KMS-11 (cell line): ENCODE data around the gene TMEM30B.
A peak's percentile ranks its signal among the peaks of the same experiment; 100 is the strongest.

Experiments
- H2AFZ ChIP-seq: fragments of 200-600 bp; sonication (generic); 2 replicates; pipeline ENCODE4 v1.6.1; 2016; ENCODE audit warnings: antibody characterized with exemption, mixed run types, low read depth
- H3K27ac ChIP-seq: fragments of 200-600 bp; sonication (generic); 2 replicates; pipeline ENCODE4 v1.6.1; 2016; ENCODE audit warnings: mild to moderate bottlenecking, mixed run types
- H3K27me3 ChIP-seq: fragments of 200-600 bp; sonication (generic); 2 replicates; pipeline ENCODE4 v1.6.1; 2017; ENCODE audit warnings: mild to moderate bottlenecking, low read depth, mixed run types, moderate library complexity; ENCODE audit not compliant: insufficient read depth
- H3K36me3 ChIP-seq: fragments of 200-600 bp; sonication (generic); 2 replicates; pipeline ENCODE4 v1.6.1; 2017; ENCODE audit warnings: mild to moderate bottlenecking, mixed run types; ENCODE audit not compliant: insufficient read depth
- H3K4me1 ChIP-seq: fragments of 200-600 bp; sonication (generic); 2 replicates; pipeline ENCODE4 v1.6.1; 2016; ENCODE audit warnings: mild to moderate bottlenecking, low read depth, mixed run types; ENCODE audit not compliant: poor library complexity, severe bottlenecking
- H3K4me2 ChIP-seq: fragments of 200-600 bp; sonication (generic); 2 replicates; pipeline ENCODE4 v1.7.0; 2016; ENCODE audit warnings: mild to moderate bottlenecking, mixed run types
- H3K4me3 ChIP-seq: fragments of 200-600 bp; sonication (generic); IDR thresholded peaks from 2 replicates; pipeline ENCODE4 v1.6.1; 2017; ENCODE audit warnings: low read depth, low read length, mixed read lengths; ENCODE audit not compliant: insufficient read depth
- H3K79me2 ChIP-seq: fragments of 200-600 bp; sonication (generic); 2 replicates; pipeline ENCODE4 v1.6.1; 2016; ENCODE audit warnings: low read depth, mixed run types; ENCODE audit not compliant: insufficient read depth
- H3K9ac ChIP-seq: fragments of 200-600 bp; sonication (generic); 2 replicates; pipeline ENCODE4 v1.6.1; 2016; ENCODE audit warnings: mild to moderate bottlenecking, mixed run types
- H4K20me1 ChIP-seq: fragments of 200-600 bp; sonication (generic); 2 replicates; pipeline ENCODE4 v1.6.1; 2016; ENCODE audit warnings: mild to moderate bottlenecking, mixed run types; ENCODE audit not compliant: insufficient read depth
- TF ChIP-seq, protein P1 (sequence below): fragments of 200-600 bp; sonication (generic); conservative IDR thresholded peaks from 2 replicates; pipeline ENCODE4 v1.6.1; 2017; ENCODE audit warnings: low read depth, mild to moderate bottlenecking, antibody characterized with exemption, low read length, moderate library complexity, mixed read lengths

Gene TMEM30B

DNA sequence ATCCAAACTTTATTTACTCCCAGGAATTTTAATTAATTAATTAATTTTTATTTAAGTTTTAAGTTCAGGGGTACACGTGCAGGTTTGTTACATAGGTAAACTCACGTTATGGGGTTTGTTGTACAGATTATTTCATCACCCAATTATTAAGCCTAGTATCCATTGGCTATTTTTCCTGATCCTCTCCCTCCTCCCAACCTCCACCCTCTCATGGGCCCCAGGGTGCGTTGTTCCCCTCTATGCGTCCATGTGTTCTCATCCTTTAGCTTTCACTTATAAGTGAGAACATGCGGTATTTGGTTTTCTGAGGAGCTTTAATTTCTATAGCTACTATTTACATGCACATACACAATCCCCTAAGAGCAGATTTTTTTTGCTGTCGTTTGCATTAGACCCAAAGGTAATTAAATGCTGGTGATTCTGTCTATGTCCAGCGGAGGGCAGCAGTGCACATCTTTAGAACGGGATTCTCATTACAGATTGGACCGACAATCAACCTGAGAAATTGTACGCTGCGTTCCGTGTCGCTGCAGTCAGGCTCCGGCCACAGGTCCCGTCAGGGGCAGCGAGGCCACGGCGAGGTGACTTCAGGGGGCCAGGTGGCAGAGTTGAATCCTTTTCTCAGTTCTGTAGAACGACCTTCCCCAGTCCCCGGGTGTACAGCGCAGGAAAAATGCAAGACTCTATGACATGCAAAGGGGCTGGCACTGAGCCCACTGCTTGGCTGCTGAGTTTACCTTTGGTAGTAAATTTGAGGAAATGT, 11.6 kb downstream of the TMEM30B start:
- no peaks in the 10 kb centered on the region for H3K27me3 ChIP-seq
- no peak overlapping the region for H3K9ac ChIP-seq
- H3K4me2 ChIP-seq: no peak overlapping the region; the same call in 1 of the 2 replicates
- no peaks in the 10 kb centered on the region for H3K4me1 ChIP-seq
- TF ChIP-seq, protein P1, sequence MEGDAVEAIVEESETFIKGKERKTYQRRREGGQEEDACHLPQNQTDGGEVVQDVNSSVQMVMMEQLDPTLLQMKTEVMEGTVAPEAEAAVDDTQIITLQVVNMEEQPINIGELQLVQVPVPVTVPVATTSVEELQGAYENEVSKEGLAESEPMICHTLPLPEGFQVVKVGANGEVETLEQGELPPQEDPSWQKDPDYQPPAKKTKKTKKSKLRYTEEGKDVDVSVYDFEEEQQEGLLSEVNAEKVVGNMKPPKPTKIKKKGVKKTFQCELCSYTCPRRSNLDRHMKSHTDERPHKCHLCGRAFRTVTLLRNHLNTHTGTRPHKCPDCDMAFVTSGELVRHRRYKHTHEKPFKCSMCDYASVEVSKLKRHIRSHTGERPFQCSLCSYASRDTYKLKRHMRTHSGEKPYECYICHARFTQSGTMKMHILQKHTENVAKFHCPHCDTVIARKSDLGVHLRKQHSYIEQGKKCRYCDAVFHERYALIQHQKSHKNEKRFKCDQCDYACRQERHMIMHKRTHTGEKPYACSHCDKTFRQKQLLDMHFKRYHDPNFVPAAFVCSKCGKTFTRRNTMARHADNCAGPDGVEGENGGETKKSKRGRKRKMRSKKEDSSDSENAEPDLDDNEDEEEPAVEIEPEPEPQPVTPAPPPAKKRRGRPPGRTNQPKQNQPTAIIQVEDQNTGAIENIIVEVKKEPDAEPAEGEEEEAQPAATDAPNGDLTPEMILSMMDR: peak; percentile 70
- H3K27ac ChIP-seq: no peak overlapping the region
- H3K4me3 ChIP-seq: no peak overlapping the region
- no peaks in the 10 kb centered on the region for H3K36me3 ChIP-seq
- H2AFZ ChIP-seq: peak overlapping the region; percentile 52; the same call in 1 of the 2 replicates
- H3K79me2 ChIP-seq: no peaks in the 10 kb centered on the region
- no peaks in the 10 kb centered on the region for H4K20me1 ChIP-seq

DNA sequence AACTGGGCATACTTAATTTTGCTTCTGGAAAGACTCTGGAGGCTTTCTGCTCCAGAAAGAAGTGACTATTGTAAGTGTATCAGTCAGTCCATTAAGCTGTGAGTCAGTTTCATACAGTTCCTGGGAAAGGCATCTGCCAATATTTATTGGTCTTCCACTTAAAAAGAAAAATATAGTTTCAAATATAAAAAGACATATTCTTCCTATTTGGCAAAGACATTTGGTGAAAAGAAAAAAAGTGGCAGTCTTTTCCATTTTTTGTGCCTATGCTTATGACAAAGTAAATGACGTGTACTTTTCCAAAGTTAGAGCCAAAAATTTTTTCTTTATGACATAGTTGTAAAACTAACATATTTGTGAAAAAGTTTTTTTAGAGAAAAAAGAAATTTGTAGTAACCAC, 12.3 kb downstream of the TMEM30B start:
- Histone ChIP-seq H3K36me3 (no peaks in the 10 kb centered on the region), H3K27me3 (no peaks in the 10 kb centered on the region), H3K4me2 (no peak overlapping the region), H3K4me1 (no peaks in the 10 kb centered on the region), H3K27ac (no peak overlapping the region), H3K4me3 (no peak overlapping the region), H3K79me2 (no peaks in the 10 kb centered on the region), H2AFZ (no peak overlapping the region), H4K20me1 (no peaks in the 10 kb centered on the region), H3K9ac (no peak overlapping the region)
- TF ChIP-seq, protein P1: no peak

DNA sequence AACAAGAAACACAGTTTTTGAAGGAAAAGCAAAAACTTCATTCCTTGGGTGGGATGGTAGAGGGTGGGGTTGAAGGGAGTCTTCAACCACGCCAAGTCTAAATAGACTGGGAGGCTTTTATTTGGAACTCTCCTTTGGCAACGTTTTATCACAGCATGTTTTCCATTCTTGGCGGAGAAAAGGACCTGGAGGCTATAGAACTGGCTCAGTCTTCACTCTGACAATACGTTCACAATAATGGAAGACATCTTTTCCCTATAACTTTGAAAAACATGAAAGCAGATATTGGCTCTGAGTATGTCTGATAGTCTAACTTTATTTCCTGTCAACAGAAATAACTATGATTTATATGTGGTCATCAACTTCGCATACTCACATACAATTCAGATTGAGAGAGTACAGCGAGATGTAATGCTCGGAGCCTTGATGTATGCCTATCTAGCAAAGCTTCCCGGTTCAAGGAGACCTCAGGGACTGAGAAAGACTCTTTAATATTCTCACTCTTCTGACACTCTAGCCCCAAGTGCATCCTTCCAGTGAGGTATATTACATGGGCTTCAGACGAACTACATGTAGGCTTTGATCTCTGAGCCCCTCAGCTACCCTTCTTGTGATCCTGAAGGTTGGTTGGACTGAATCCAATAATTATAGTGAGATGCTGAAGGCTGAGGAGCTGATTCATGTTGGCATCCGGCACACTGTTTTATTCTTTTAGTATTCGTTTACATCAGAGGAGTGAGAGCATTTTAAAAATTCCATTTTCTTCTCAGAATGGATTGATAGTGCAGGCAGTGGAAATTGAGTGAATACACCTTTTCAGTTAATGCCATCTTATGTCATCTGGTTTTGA, 14.0 kb downstream of the TMEM30B start:
- H3K4me2 ChIP-seq: no peak overlapping the region
- TF ChIP-seq, protein P1: no peak

DNA sequence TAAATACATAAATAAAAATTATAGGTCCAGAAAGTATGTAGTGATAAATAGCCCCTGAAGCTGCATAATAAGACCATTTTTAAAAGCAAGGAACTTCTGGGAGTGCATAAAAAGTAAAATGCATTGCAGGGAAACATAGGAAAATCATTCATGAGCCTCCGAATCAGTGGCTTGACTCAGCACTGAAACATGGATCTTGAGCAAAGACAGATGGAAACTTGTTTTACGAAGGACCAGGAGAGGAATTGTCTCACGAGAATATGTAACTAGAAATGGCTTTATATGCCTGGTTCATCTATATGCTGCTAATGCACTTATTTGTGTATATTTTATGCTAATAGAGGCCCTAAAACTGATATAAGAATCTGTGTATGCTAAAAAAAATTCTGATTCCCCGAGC, 14.7 kb downstream of the TMEM30B start:
- H4K20me1 ChIP-seq: no peaks in the 10 kb centered on the region
- H3K79me2 ChIP-seq: no peaks in the 10 kb centered on the region
- H3K4me1 ChIP-seq: no peaks in the 10 kb centered on the region
- H3K4me2 ChIP-seq: no peak overlapping the region
- H3K27me3 ChIP-seq: no peaks in the 10 kb centered on the region
- no peak overlapping the region for H3K4me3 ChIP-seq
- no peak overlapping the region for H2AFZ ChIP-seq
- TF ChIP-seq, protein P1: no peak
- no peak overlapping the region for H3K27ac ChIP-seq
- H3K36me3 ChIP-seq: no peaks in the 10 kb centered on the region
- no peak overlapping the region for H3K9ac ChIP-seq

More for the DNA sequence above, 14.0 kb downstream of the TMEM30B start:
- no peak overlapping the region for H2AFZ ChIP-seq
- H3K4me3 ChIP-seq: no peak overlapping the region
- no peak overlapping the region for H3K9ac ChIP-seq
- no peaks in the 10 kb centered on the region for H3K27me3 ChIP-seq
- H3K79me2 ChIP-seq: no peaks in the 10 kb centered on the region
- no peaks in the 10 kb centered on the region for H3K36me3 ChIP-seq
- H4K20me1 ChIP-seq: no peaks in the 10 kb centered on the region
- H3K4me1 ChIP-seq: no peaks in the 10 kb centered on the region
- H3K27ac ChIP-seq: no peak overlapping the region
